Fibroblast of lung (primary cell): ENCODE results near the gene NOVA2. TPM values are rescaled to one million over a fixed set of nuclear protein-coding genes. Genes with fewer than 3 reads are reported as not detected.
"Not testable (repeated sequence)": the region's sequence is repeated elsewhere in the genome, so short reads cannot be mapped to it uniquely, and the experiment has no call there.

Experiments used
- DNase-seq, 2 donors: peaks; one replicate each; pipeline versions ENCODE4 v3.0.0 to v3.0.0-alpha.2; 2010; ENCODE audit warnings: low read depth in 2 of 2
- H2AFZ ChIP-seq: 2 replicates; pipeline ENCODE4 v1.5.1; 2012; ENCODE audit warnings: low read length, control low read depth, inconsistent platforms
- H3K27ac ChIP-seq: 2 replicates; pipeline ENCODE4 v1.5.1; 2011; ENCODE audit warnings: low read length, control low read depth; ENCODE audit not compliant: insufficient read depth
- H3K27me3 ChIP-seq: 2 replicates; pipeline ENCODE4 v1.5.1; 2011; ENCODE audit warnings: mild to moderate bottlenecking, low read length; ENCODE audit not compliant: control insufficient read depth, insufficient read depth
- H3K36me3 ChIP-seq: 2 replicates; pipeline ENCODE4 v1.5.1; 2011; ENCODE audit warnings: low read length; ENCODE audit not compliant: control insufficient read depth, insufficient read depth
- H3K4me1 ChIP-seq: 2 replicates; pipeline ENCODE4 v1.5.1; 2011; ENCODE audit warnings: low read length; ENCODE audit not compliant: control insufficient read depth, insufficient read depth; ENCODE audit errors: extremely low read depth
- H3K4me2 ChIP-seq: 2 replicates; pipeline ENCODE4 v1.5.1; 2011; ENCODE audit warnings: low read length, control low read depth; ENCODE audit not compliant: insufficient read depth; ENCODE audit errors: extremely low read depth
- H3K4me3 ChIP-seq, 4 experiments: fragments of 200-600 bp in 1 of 4; sonication (generic) in 1 of 4; replicated peaks in 1 of 4; 2 replicates each; pipeline ENCODE4 v1.5.1; 2011 to 2016; ENCODE audit warnings: low read length in 4 of 4, low read depth in 3 of 4, mild to moderate bottlenecking in 3 of 4, control low read depth in 2 of 4, inconsistent platforms in 1 of 4, mixed read lengths in 1 of 4; ENCODE audit not compliant: insufficient read depth in 1 of 4; ENCODE audit errors: control extremely low read depth in 1 of 4
- H3K79me2 ChIP-seq: 2 replicates; pipeline ENCODE4 v1.5.1; 2012; ENCODE audit warnings: mild to moderate bottlenecking, low read length, inconsistent platforms; ENCODE audit not compliant: control insufficient read depth, insufficient read depth
- H3K9ac ChIP-seq: 2 replicates; pipeline ENCODE4 v1.5.1; 2011; ENCODE audit warnings: mild to moderate bottlenecking, low read length, control low read depth; ENCODE audit not compliant: insufficient read depth
- H3K9me3 ChIP-seq: 2 replicates; pipeline ENCODE4 v1.5.1; 2012; ENCODE audit warnings: low read depth, low read length; ENCODE audit not compliant: control insufficient read depth, insufficient read depth
- H4K20me1 ChIP-seq: 2 replicates; pipeline ENCODE4 v1.5.1; 2011; ENCODE audit warnings: low read length; ENCODE audit not compliant: control insufficient read depth, insufficient read depth; ENCODE audit errors: extremely low read depth
- CTCF ChIP-seq, 2 donors: IDR thresholded peaks in 1 of 2; conservative IDR thresholded peaks in 1 of 2; 1 replicate in 1 of 2; 2 replicates in 1 of 2; pipeline ENCODE4 v1.5.1; 2011 to 2012; ENCODE audit warnings: low read length in 2 of 2, control low read depth in 1 of 2, inconsistent platforms in 1 of 2, low read depth in 1 of 2, mild to moderate bottlenecking in 1 of 2
- EZH2 ChIP-seq: IDR thresholded peaks from 2 replicates; pipeline ENCODE4 v1.5.1; 2012; ENCODE audit warnings: low read length, control low read depth, mild to moderate bottlenecking; ENCODE audit errors: missing control alignments
- polyA plus RNA-seq, 2 donors: library from polyadenylated mRNA; depleted of rRNA in 1 of 2; stranded (reverse) in 1 of 2; unstranded in 1 of 2; fragments of >200 nt; gene quantifications; 2 replicates each; pipeline ENCODE4 v1.2.1, GENCODE V29; 2011 to 2012; ENCODE audit warnings: missing spikeins in 1 of 2
- total RNA-seq: library from RNA; depleted of rRNA; stranded (reverse); fragments of >200 nt; gene quantifications from 2 replicates; pipeline ENCODE4 v1.2.1, GENCODE V29; 2014

NOVA2 gene
- total and polyA plus RNA-seq, 2 donors (not counting 1 experiment from before 2014, with no cell fraction given), result 0.01 TPM; not detected in 1

GRCh38 chr19:45899253-45899652 lies 74.4 kb downstream of the NOVA2 start:
- no peak overlapping the region for H3K9ac ChIP-seq
- H3K4me2 ChIP-seq, result no peak overlapping the region
- H3K79me2 ChIP-seq, result no peaks in the 10 kb centered on the region
- H3K4me3 ChIP-seq, result no peak overlapping the region
- peaks cover 3% of the 10 kb centered on the region for H3K36me3 ChIP-seq
- no peak overlapping the region for H3K27ac ChIP-seq
- peaks cover 4% of the 10 kb centered on the region for H3K4me1 ChIP-seq
- no peaks in the 10 kb centered on the region for H4K20me1 ChIP-seq
- no peak for TF ChIP-seq CTCF (conservative IDR thresholded peaks at IDR 0.05 in 1 of 2, IDR thresholded peaks at IDR 0.05 in 1 of 2; ENCODE audit: low read depth in 1 of 2, low read length in 2 of 2)
- TF ChIP-seq EZH2, result no peak
- H3K9me3 ChIP-seq, result no peaks in the 10 kb centered on the region
- no peak for DNase-seq
- no peaks in the 10 kb centered on the region for H3K27me3 ChIP-seq
- H2AFZ ChIP-seq, result no peak overlapping the region

GRCh38 chr19:45897261-45897812 lies 76.3 kb downstream of the NOVA2 start:
- Histone ChIP-seq H3K27ac (no peak overlapping the region), H3K36me3 (peaks cover 3% of the 10 kb centered on the region), H3K9me3 (no peaks in the 10 kb centered on the region), H3K4me2 (no peak overlapping the region), H3K79me2 (no peaks in the 10 kb centered on the region), H3K27me3 (no peaks in the 10 kb centered on the region), H3K9ac (no peak overlapping the region), H3K4me3 (no peak overlapping the region), H2AFZ (no peak overlapping the region), H4K20me1 (no peaks in the 10 kb centered on the region), H3K4me1 (peaks cover 4% of the 10 kb centered on the region)
- no peak for DNase-seq
- TF ChIP-seq EZH2, result no peak
- TF ChIP-seq CTCF (conservative IDR thresholded peaks at IDR 0.05 in 1 of 2, IDR thresholded peaks at IDR 0.05 in 1 of 2; ENCODE audit: low read depth in 1 of 2, low read length in 2 of 2), result no peak

GRCh38 chr19:45895983-45896599 lies 77.6 kb downstream of the NOVA2 start:
- not testable (repeated sequence) for H3K9ac ChIP-seq, H3K27ac ChIP-seq, H3K9me3 ChIP-seq, H3K4me2 ChIP-seq, H2AFZ ChIP-seq, H3K36me3 ChIP-seq, H3K4me3 ChIP-seq, H3K27me3 ChIP-seq, H4K20me1 ChIP-seq, H3K4me1 ChIP-seq, DNase-seq, H3K79me2 ChIP-seq
